Measurements from ENCODE around the gene PIEZO1.

PIEZO1 gene

DNA sequence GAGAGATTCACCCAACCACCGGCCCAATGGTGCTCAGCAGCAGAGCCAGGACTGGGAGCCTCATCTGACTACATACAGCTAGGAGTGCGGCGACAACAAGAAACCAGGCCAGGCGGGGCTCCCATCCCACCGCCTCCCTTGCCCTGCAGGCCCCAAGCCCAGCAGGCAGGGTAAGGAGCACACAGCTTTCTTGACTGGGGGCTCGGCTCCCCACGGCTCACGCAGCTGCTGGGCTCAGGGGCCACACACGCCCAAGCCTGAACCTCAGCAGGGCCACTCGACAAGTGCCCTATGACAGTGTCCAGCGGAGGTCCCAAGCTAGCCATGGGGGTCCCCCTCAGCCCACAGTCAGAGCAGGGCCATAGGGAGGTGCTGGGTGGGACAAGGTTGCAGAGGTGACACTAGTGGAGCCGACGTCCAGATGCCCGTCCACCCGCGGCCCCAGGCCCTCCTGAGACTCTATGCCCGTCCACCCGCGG is 13.7 kb downstream of the PIEZO1 start:
- H3K27me3 Mint-ChIP-seq: no peaks in the 10 kb centered on the region
- H3K36me3 Mint-ChIP-seq (ENCODE audit: low read depth): no peaks in the 10 kb centered on the region
- no peak overlapping the region for H3K27ac Mint-ChIP-seq
- no peak overlapping the region for H3K4me3 Mint-ChIP-seq
- no peaks in the 10 kb centered on the region for H3K9me3 Mint-ChIP-seq
- H3K4me1 Mint-ChIP-seq (ENCODE audit: low read depth): peaks cover 38% of the 10 kb centered on the region

DNA sequence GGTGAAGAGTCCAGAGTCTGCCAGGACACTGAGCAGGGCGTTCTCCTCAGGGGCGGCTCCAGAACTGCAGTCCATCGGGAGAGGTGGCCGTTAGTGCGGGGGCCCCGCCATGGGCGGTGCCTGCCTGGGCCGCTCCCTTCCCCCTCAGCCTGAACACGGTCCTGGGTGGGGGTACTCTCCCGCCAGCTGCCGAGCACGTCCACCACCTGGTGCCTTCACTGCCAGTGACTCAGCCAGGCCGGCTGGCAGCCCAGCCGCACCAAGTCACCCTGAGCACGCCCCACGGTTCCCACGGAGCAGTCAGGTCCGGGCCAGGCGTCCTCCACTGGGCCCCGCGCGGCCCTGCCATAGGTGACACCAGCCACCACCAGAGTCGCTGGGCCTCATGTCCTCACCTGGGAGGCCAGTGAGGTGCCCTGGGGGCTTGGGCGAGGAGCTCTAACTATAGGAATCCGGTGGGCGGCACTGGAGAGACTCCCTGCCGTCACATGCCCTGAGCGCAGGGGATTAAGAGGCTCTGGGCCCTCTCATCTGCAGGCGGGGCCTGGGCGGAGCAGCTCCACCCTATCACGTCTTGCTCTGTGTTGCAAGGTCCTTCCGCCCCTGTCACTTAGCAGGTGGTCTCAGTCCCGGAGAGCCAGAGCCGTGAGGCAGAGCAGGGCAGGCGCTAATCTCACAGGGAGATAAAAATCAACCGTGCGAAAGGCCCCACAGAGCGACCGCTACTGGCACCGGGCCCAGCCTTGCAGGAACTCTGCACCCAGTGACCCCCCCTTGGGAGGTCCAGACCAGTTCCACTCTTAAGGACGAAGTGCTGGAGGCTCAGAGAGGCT is 14.3 kb downstream of the PIEZO1 start:
- no peak overlapping the region for H3K4me3 Mint-ChIP-seq
- H3K4me1 Mint-ChIP-seq (ENCODE audit: low read depth): peaks cover 44% of the 10 kb centered on the region
- H3K27ac Mint-ChIP-seq: no peak overlapping the region

DNA sequence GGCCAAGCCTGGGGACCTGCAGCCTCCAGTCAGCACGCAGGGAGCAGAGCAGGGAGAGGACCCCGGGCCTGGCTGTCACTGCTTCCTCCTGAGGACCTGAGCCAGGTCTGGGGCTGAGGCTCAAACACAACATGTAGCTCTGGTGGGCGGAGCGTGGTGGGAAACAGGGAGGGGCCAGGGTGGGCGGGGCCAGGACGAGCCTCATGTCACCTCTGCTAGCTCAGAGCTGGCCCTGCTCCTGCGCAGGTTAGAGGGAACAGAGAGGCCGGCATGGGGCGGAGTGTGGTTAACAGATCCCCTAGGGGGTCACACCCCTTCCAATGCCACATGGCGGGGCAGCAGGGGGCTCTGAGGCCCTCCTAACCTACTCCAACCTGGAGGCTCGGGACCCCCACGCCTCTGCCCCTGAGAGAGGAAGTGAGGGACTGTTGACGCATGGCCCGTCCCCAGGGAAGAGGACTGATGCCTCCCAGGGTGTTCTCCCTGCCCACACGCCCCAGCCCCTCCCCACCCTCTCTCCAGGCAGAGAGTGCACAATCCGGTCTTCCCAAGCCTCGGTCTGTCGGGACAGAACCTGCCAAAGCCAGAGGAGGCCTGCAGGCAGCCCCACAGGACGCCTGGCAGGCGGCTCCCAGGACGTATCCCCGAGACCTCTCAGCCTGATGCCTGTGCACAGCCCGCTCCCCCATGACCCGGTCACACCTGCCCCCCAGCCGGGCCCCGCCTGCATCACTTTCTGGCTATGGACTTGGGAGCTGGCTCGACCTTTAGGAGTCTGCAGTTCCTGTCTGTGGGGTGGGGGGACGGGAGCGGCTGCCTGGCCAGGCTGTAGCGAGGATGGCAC is 15.2 kb downstream of the PIEZO1 start:
- Mint-ChIP-seq H3K27ac (no peak overlapping the region), H3K4me1 (ENCODE audit: low read depth) (peaks cover 44% of the 10 kb centered on the region), H3K9me3 (no peaks in the 10 kb centered on the region), H3K27me3 (no peaks in the 10 kb centered on the region), H3K4me3 (no peak overlapping the region), H3K36me3 (ENCODE audit: low read depth) (no peaks in the 10 kb centered on the region)

More for the DNA sequence above, 14.3 kb downstream of the PIEZO1 start:
- Mint-ChIP-seq H3K36me3 (ENCODE audit: low read depth) (no peaks in the 10 kb centered on the region), H3K9me3 (no peaks in the 10 kb centered on the region), H3K27me3 (no peaks in the 10 kb centered on the region)

DNA sequence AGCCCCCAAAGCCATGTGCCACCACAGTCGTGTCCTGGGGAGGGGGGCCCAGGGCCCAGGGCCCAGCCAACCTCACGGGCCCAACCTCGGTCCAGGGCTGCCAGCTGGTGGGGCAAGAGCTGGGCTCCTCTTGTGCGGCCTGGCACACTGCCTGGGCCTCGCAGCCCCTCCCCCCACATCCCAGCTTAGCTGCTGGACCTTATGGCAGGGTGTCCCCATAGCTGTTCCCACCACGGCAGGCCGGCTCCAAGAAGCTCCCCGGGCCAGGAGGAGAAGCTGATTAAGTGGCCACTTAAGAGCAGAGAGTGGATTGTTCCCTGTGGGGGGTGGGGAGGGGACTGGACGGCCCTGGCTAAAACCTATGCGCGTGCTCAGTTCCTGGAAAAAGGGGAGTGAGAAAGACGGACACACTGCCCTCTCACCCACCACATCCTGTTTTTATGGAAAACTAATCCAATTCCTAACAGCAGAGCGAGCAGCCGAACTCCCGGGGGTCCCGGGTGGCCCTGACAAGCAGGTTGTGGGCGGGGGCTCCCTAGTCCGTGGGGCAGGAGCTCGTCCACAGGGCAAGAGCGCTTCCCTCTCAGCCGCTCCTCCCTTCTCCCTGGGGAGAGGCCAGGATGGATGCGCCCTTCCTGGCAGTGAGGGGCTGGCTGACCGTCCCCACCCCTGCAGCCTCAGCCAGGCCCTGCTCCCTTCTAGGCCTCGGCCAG is 16.8 kb downstream of the PIEZO1 start:
- H3K36me3 Mint-ChIP-seq (ENCODE audit: low read depth): no peaks in the 10 kb centered on the region
- no peaks in the 10 kb centered on the region for H3K27me3 Mint-ChIP-seq
- peaks cover 44% of the 10 kb centered on the region for H3K4me1 Mint-ChIP-seq (ENCODE audit: low read depth)
- no peak overlapping the region for H3K4me3 Mint-ChIP-seq
- no peak overlapping the region for H3K27ac Mint-ChIP-seq
- H3K9me3 Mint-ChIP-seq: no peaks in the 10 kb centered on the region

- H3K27ac Mint-ChIP-seq: peak overlapping the region; percentile 48
- H3K4me3 Mint-ChIP-seq: no peak overlapping the region
- no peaks in the 10 kb centered on the region for H3K27me3 Mint-ChIP-seq
- H3K4me1 Mint-ChIP-seq (ENCODE audit: low read depth): peaks cover 44% of the 10 kb centered on the region
- no peaks in the 10 kb centered on the region for H3K9me3 Mint-ChIP-seq
- H3K36me3 Mint-ChIP-seq (ENCODE audit: low read depth): no peaks in the 10 kb centered on the region
These were observed 17.4 kb downstream of the PIEZO1 start for GRCh38 chr16:88767546-88768070.

DNA sequence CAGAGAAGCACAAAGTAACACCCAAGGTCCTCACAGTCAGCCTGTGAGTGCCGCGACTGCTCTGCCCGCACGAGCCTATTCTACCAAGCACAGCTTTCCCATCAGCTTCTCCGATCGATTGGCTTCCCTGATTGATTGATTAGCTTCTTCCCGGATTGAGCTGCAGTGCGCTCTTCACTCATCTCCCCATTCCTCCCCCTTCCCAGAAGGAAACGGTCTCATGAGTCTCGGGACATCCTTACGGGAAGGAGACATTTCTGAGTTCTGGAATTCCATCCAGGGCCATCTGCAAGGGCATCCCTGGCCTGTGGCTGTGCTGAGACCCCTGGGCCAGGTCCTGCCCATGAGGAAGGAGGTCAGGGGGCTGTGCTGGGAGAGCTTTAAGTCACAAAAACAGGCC is 18.0 kb downstream of the PIEZO1 start:
- no peak overlapping the region for H3K4me3 Mint-ChIP-seq
- H3K27ac Mint-ChIP-seq: no peak overlapping the region
- H3K9me3 Mint-ChIP-seq: no peaks in the 10 kb centered on the region
- H3K36me3 Mint-ChIP-seq (ENCODE audit: low read depth): no peaks in the 10 kb centered on the region
- no peaks in the 10 kb centered on the region for H3K27me3 Mint-ChIP-seq
- H3K4me1 Mint-ChIP-seq (ENCODE audit: low read depth): peaks cover 44% of the 10 kb centered on the region

DNA sequence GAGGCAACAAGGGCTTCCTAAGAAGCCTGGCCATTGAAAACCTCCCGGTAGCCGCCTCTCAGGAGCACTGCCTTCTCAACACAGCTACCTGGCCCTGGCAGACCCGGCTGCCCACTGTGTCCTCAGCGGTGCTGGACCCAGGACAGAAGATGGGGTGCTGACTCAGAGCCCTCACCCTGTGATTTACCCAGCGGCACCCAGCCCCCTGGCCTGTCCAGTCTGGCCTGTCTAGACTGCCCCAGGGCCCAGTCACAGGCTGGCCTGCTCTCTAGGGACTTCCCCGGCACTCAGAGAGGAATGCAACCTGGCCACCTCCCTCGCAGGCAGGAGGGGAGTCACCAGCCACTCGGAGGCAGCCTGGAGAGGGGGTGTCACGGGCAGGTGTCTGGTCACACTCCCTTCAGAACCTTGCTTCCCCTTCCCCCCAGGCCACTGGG is 20.1 kb downstream of the PIEZO1 start:
- Mint-ChIP-seq H3K9me3 (no peaks in the 10 kb centered on the region), H3K4me1 (ENCODE audit: low read depth) (peaks cover 33% of the 10 kb centered on the region), H3K27me3 (no peaks in the 10 kb centered on the region), H3K27ac (no peak overlapping the region), H3K4me3 (no peak overlapping the region), H3K36me3 (ENCODE audit: low read depth) (no peaks in the 10 kb centered on the region)

DNA sequence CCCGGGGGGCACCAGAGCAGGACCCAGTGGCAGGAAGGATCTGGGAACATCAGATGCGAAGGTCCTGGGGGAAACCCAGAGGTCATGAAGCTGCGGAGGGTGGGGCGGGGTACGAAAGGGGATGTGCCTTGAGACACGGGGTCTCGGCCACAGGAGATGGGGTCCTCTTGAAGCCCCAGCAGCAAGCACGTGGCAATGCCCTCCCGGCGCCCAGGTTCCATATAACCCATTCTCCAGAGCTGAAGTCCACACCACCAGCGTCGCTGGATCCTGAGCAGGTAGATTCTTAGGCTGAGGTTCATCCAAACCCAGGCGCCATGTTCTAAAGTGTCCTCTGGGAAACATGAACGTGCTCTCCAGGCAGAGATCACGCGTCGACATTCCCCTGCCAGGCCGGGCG is 20.9 kb downstream of the PIEZO1 start:
- no peak overlapping the region for H3K27ac Mint-ChIP-seq

GRCh38 chr16:88763502-88764053 is 21.4 kb downstream of the PIEZO1 start:
- no peak overlapping the region for H3K27ac Mint-ChIP-seq
- peaks cover 26% of the 10 kb centered on the region for H3K4me1 Mint-ChIP-seq (ENCODE audit: low read depth)
- H3K36me3 Mint-ChIP-seq (ENCODE audit: low read depth): no peaks in the 10 kb centered on the region
- H3K4me3 Mint-ChIP-seq: no peak overlapping the region
- no peaks in the 10 kb centered on the region for H3K9me3 Mint-ChIP-seq
- no peaks in the 10 kb centered on the region for H3K27me3 Mint-ChIP-seq

More for the DNA sequence above, 20.9 kb downstream of the PIEZO1 start:
- H3K4me1 Mint-ChIP-seq (ENCODE audit: low read depth): peaks cover 25% of the 10 kb centered on the region
- H3K4me3 Mint-ChIP-seq: no peak overlapping the region
- H3K9me3 Mint-ChIP-seq: no peaks in the 10 kb centered on the region
- no peaks in the 10 kb centered on the region for H3K27me3 Mint-ChIP-seq
- no peaks in the 10 kb centered on the region for H3K36me3 Mint-ChIP-seq (ENCODE audit: low read depth)

DNA sequence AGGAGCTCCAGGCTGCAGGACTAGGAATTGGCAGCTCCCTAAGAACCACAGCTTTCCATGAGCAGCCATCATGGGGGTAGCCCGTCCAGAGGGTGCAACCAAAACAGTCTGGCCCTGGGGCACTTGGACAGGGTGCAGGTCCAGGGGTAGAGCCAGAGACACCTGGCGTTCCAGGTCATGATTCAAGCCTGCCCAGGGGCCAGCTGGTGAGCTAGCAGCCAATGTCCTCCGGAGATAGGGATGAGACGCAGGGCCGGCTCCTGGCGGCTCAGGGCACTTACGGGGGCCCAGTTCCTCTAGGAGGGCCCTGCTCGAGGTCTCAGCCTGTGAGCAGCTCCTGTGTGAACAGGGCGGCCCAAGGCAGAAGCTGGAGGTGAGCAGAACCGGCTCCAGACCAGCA is 22.1 kb downstream of the PIEZO1 start:
- Mint-ChIP-seq H3K27ac (no peak overlapping the region), H3K4me1 (ENCODE audit: low read depth) (peaks cover 28% of the 10 kb centered on the region), H3K27me3 (no peaks in the 10 kb centered on the region), H3K36me3 (ENCODE audit: low read depth) (no peaks in the 10 kb centered on the region), H3K4me3 (no peak overlapping the region), H3K9me3 (no peaks in the 10 kb centered on the region)

GRCh38 chr16:88762258-88762870 is 22.7 kb downstream of the PIEZO1 start:
- H3K27me3 Mint-ChIP-seq: no peaks in the 10 kb centered on the region
- no peak overlapping the region for H3K27ac Mint-ChIP-seq
- H3K4me1 Mint-ChIP-seq (ENCODE audit: low read depth): peaks cover 23% of the 10 kb centered on the region
- no peak overlapping the region for H3K4me3 Mint-ChIP-seq
- H3K36me3 Mint-ChIP-seq (ENCODE audit: low read depth): no peaks in the 10 kb centered on the region
- H3K9me3 Mint-ChIP-seq: no peaks in the 10 kb centered on the region

- Mint-ChIP-seq H3K9me3 (no peaks in the 10 kb centered on the region), H3K4me3 (no peak overlapping the region), H3K4me1 (ENCODE audit: low read depth) (peaks cover 18% of the 10 kb centered on the region), H3K27me3 (no peaks in the 10 kb centered on the region), H3K36me3 (ENCODE audit: low read depth) (no peaks in the 10 kb centered on the region), H3K27ac (no peak overlapping the region)
These were observed 23.2 kb downstream of the PIEZO1 start for GRCh38 chr16:88761830-88762229.

- no peak overlapping the region for H3K27ac Mint-ChIP-seq
- H3K36me3 Mint-ChIP-seq (ENCODE audit: low read depth): no peaks in the 10 kb centered on the region
- H3K27me3 Mint-ChIP-seq: no peaks in the 10 kb centered on the region
- peaks cover 11% of the 10 kb centered on the region for H3K4me1 Mint-ChIP-seq (ENCODE audit: low read depth)
- H3K4me3 Mint-ChIP-seq: no peak overlapping the region
- H3K9me3 Mint-ChIP-seq: no peaks in the 10 kb centered on the region
These were observed 23.9 kb downstream of the PIEZO1 start for GRCh38 chr16:88761143-88761534.
